GM23248 (cell line): ENCODE data around the gene HTT.

Experiments
- EZH2 ChIP-seq: fragments of 200-600 bp; sonication (generic); IDR thresholded peaks from 2 replicates; pipeline ENCODE4 v1.6.1; 2018; ENCODE audit warnings: antibody characterized with exemption, mild to moderate bottlenecking; ENCODE audit not compliant: insufficient read depth, poor library complexity, severe bottlenecking
- EZH2phosphoT487 ChIP-seq: fragments of 200-600 bp; sonication (generic); IDR thresholded peaks from 2 replicates; pipeline ENCODE4 v1.6.1; 2018; ENCODE audit warnings: antibody characterized with exemption, moderate library complexity, mild to moderate bottlenecking, low read depth; ENCODE audit not compliant: insufficient read depth

GRCh38 chr4:3291969-3292570 lies 217.6 kb downstream of the HTT start:
- no peak for TF ChIP-seq EZH2
- TF ChIP-seq EZH2phosphoT487, result no peak
